Activated CD4-positive, alpha-beta T cell treated with anti-CD3 and anti-CD28 coated beads, Interleukin-2, amount 10 ng/mL, durations not matched to agents 7 days and 5 days (primary cell): Measurements from ENCODE around the gene NPAS3. TPM values are rescaled to one million over a fixed set of nuclear protein-coding genes. Genes with fewer than 3 reads are reported as not detected.

ENCODE experiments used
- CTCF ChIA-PET: fragments of 350-600 bp; sonication (Branson Sonifier 250); formaldehyde crosslinking; loops from one replicate; lab custom pipeline; 2021; ENCODE audit warnings: antibody characterized with exemption; lab: Charles Lee
- POLR2A ChIA-PET: fragments of 350-600 bp; sonication (Branson Sonifier 250); formaldehyde crosslinking; loops from one replicate; lab custom pipeline; 2021; ENCODE audit warnings: antibody characterized with exemption; lab: Charles Lee
- DNase-seq: peaks from one replicate; pipeline ENCODE4 v3.0.0-alpha.2; 2020
- H3K27ac Mint-ChIP-seq: one replicate; pipeline ENCODE4 v1.8.0; 2021; ENCODE audit warnings: mild to moderate bottlenecking, moderate library complexity, mixed read lengths
- H3K27me3 Mint-ChIP-seq: one replicate; pipeline ENCODE4 v1.8.0; 2021; ENCODE audit warnings: mixed read lengths
- H3K36me3 Mint-ChIP-seq: one replicate; pipeline ENCODE4 v1.8.0; 2021; ENCODE audit warnings: low read depth, mixed read lengths
- H3K4me1 Mint-ChIP-seq: one replicate; pipeline ENCODE4 v1.8.0; 2021; ENCODE audit warnings: mixed read lengths
- H3K4me3 Mint-ChIP-seq: one replicate; pipeline ENCODE4 v1.8.0; 2021; ENCODE audit warnings: mild to moderate bottlenecking, moderate library complexity, mixed read lengths
- H3K9me3 Mint-ChIP-seq: one replicate; pipeline ENCODE4 v1.8.0; 2021; ENCODE audit warnings: mixed read lengths
- total RNA-seq, 2 experiments: library from RNA; stranded (reverse); gene quantifications; one replicate each; pipeline ENCODE4 v1.2.3, GENCODE V29; 2021

The NPAS3 gene
- total RNA-seq, 2 experiments from 2014 or later: not detected

GRCh38 chr14:33650430-33650829 lies 711.8 kb downstream of the NPAS3 start:
- no peak overlapping the region for H3K27ac Mint-ChIP-seq
- H3K4me1 Mint-ChIP-seq: no peaks in the 10 kb centered on the region
- H3K36me3 Mint-ChIP-seq: no peaks in the 10 kb centered on the region
- no peak overlapping the region for H3K4me3 Mint-ChIP-seq
- H3K9me3 Mint-ChIP-seq: no peaks in the 10 kb centered on the region
- POLR2A ChIA-PET: no interaction called here
- H3K27me3 Mint-ChIP-seq: no peaks in the 10 kb centered on the region
- no peak for DNase-seq
- CTCF ChIA-PET: no interaction called here

DNA sequence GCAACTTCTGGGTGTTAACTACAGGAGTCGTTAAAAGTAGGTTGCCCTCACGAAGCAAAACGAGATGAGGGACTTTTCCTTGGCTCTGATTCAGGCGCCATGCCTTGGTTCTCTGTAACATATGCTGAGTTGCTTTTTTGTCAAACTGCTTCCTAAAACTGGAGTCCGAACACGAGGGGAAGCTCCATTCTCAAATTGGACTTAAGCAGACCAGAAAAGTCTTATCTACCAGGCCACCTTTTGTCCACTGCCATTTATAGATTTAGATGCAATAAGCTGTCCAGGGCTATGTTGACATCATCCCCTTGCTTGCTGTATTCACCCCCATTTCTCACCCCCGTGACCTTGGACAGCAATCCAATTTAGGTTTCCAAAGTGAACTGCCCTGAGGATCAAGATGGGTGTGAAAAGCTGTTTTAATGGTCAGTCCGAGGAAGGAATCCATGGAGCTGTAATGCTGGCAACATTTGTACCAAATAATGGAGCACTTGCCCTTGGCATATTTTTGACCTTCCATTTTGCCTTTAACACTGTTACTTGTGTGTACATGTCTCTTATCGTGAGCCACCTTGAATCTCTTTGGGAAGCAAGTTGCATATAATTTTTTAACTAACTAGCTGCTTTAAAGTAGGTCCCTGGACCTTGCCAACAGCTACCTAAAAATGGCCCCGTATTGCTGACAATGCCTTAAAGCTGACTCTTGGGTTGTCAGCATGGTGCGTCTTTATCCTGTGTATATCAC lies 714.1 kb downstream of the NPAS3 start:
- Mint-ChIP-seq H3K27me3 (no peaks in the 10 kb centered on the region), H3K4me3 (no peak overlapping the region), H3K36me3 (no peaks in the 10 kb centered on the region), H3K9me3 (no peaks in the 10 kb centered on the region), H3K27ac (no peak overlapping the region), H3K4me1 (no peaks in the 10 kb centered on the region)
- CTCF ChIA-PET: interaction anchor here (0.5 to 1.2 kb wide), 2 partner anchors 14 to 640 kb away, joined by 3 read pairs; no protein-coding TSS in a partner anchor
- POLR2A ChIA-PET: no interaction called here
- DNase-seq: no peak

DNA sequence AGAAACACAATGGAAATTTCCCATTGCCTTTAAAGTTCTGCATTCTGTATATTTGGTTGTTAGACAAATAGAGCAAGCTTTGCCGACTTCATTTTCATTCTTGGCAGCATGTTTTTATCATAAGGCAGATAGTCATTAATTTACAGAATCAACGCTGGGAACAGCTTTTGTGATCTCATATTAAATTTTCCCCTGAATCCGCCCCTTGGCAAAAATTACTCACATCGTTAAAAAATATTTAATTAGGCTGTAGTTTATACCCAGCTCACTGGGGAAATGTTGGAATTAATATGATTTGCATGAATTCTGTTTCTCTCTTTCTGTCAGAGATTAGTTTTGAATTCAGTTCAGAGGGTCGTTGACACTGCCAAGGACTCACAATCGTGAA lies 714.6 kb downstream of the NPAS3 start:
- no peak for DNase-seq
- POLR2A ChIA-PET: no interaction called here
- CTCF ChIA-PET: interaction anchor here (1.2 kb wide), 1 partner anchor 13 kb away, joined by 3 read pairs; no protein-coding TSS in a partner anchor
- Mint-ChIP-seq H3K27ac (no peak overlapping the region), H3K27me3 (no peaks in the 10 kb centered on the region), H3K4me1 (no peaks in the 10 kb centered on the region), H3K4me3 (no peak overlapping the region), H3K36me3 (no peaks in the 10 kb centered on the region), H3K9me3 (no peaks in the 10 kb centered on the region)

- Mint-ChIP-seq H3K4me1 (no peaks in the 10 kb centered on the region), H3K9me3 (no peaks in the 10 kb centered on the region), H3K36me3 (no peaks in the 10 kb centered on the region), H3K27ac (no peak overlapping the region), H3K27me3 (no peaks in the 10 kb centered on the region), H3K4me3 (no peak overlapping the region)
- POLR2A ChIA-PET: no interaction called here
- CTCF ChIA-PET: no interaction called here
- DNase-seq: no peak
Observed at GRCh38 chr14:33655421-33655820, 716.7 kb downstream of the NPAS3 start.

DNA sequence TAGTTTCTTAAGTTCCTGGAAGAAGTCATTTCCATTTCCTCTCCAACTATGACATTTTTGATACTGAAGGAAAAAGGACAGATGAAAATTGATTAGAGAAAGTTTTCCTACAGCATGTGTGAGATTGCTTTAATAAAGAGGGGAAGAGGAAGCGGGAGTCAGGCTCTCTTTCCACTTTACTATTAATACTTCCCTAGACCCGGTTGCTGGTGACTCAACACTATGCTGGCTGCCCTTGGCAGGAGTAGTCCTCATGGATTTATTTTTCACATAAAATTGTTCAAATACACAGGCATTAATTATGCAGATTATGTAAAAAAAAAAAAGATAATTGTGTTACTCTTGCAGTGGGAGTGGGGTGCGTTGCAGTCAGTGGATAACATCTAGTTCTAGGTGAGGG lies 718.8 kb downstream of the NPAS3 start:
- CTCF ChIA-PET: no interaction called here
- no peaks in the 10 kb centered on the region for H3K36me3 Mint-ChIP-seq
- no peaks in the 10 kb centered on the region for H3K27me3 Mint-ChIP-seq
- no peaks in the 10 kb centered on the region for H3K4me1 Mint-ChIP-seq
- no peak overlapping the region for H3K4me3 Mint-ChIP-seq
- DNase-seq: no peak
- POLR2A ChIA-PET: no interaction called here
- no peak overlapping the region for H3K27ac Mint-ChIP-seq
- no peaks in the 10 kb centered on the region for H3K9me3 Mint-ChIP-seq

DNA sequence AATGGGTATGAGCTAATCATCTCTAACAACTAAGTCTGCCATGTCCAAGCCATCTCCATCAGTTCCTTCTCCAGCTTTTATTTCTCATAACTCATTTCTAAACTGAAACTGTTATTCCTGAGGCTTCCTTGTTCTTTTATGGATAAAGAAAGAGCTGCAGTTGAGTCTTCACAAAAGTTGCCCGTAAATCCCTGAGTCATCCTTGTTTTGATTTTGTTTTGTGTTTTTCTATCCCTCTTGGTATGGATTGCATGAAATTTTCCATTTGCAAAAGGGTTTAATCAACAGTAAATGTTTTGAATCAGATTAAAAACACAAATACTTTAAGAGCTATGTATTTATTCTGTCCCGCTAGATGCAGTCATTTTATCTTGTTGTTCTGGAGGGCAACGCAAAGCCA lies 721.6 kb downstream of the NPAS3 start:
- no peak overlapping the region for H3K27ac Mint-ChIP-seq
- no peak for DNase-seq
- H3K9me3 Mint-ChIP-seq: peaks cover 2% of the 10 kb centered on the region
- CTCF ChIA-PET: interaction anchor here (0.6 kb wide), 1 partner anchor 180 kb away, joined by 3 read pairs; no protein-coding TSS in a partner anchor
- no peaks in the 10 kb centered on the region for H3K27me3 Mint-ChIP-seq
- no peaks in the 10 kb centered on the region for H3K36me3 Mint-ChIP-seq
- POLR2A ChIA-PET: no interaction called here
- H3K4me1 Mint-ChIP-seq: no peaks in the 10 kb centered on the region
- H3K4me3 Mint-ChIP-seq: no peak overlapping the region

DNA sequence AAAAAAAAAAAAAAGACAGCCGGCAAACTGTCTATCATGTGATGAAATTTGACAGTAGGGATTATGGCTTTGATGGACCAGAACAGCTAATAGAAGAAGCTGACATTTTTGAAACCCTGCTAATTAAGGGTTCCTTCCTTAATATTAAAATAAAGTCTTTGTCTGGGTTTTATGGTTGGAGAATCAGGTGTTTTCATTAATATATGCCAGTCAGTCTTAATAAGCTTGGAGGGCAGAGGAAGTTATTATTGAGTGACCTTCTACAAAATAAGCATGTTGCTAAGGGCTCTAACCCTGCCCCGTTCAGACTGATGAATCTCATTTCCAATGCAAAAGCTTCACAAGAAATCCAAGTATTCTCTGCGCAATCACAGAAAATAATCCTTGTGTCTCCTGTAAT lies 722.4 kb downstream of the NPAS3 start:
- CTCF ChIA-PET: no interaction called here
- Mint-ChIP-seq H3K9me3 (peaks cover 2% of the 10 kb centered on the region), H3K27me3 (no peaks in the 10 kb centered on the region), H3K36me3 (no peaks in the 10 kb centered on the region), H3K4me3 (no peak overlapping the region), H3K27ac (no peak overlapping the region), H3K4me1 (no peaks in the 10 kb centered on the region)
- POLR2A ChIA-PET: no interaction called here
- no peak for DNase-seq

GRCh38 chr14:33668066-33668465 lies 729.4 kb downstream of the NPAS3 start:
- Mint-ChIP-seq H3K4me3 (no peak overlapping the region), H3K27ac (no peak overlapping the region), H3K27me3 (no peaks in the 10 kb centered on the region), H3K36me3 (no peaks in the 10 kb centered on the region), H3K9me3 (peaks cover 2% of the 10 kb centered on the region), H3K4me1 (no peaks in the 10 kb centered on the region)
- POLR2A ChIA-PET: no interaction called here
- DNase-seq: no peak
- CTCF ChIA-PET: no interaction called here

- Mint-ChIP-seq H3K27ac (no peak overlapping the region), H3K36me3 (no peaks in the 10 kb centered on the region), H3K4me1 (no peaks in the 10 kb centered on the region), H3K9me3 (no peaks in the 10 kb centered on the region), H3K4me3 (no peak overlapping the region), H3K27me3 (no peaks in the 10 kb centered on the region)
- ChIA-PET POLR2A (no interaction called here), CTCF (no interaction called here)
- DNase-seq: no peak
Observed at GRCh38 chr14:33669111-33669510, 730.4 kb downstream of the NPAS3 start.

GRCh38 chr14:33670235-33670634 lies 731.6 kb downstream of the NPAS3 start:
- no peak for DNase-seq
- CTCF ChIA-PET: interaction anchor here (0.6 kb wide), 1 partner anchor 174 kb away, joined by 3 read pairs; no protein-coding TSS in a partner anchor
- H3K27me3 Mint-ChIP-seq: no peaks in the 10 kb centered on the region
- no peak overlapping the region for H3K4me3 Mint-ChIP-seq
- H3K4me1 Mint-ChIP-seq: no peaks in the 10 kb centered on the region
- H3K36me3 Mint-ChIP-seq: no peaks in the 10 kb centered on the region
- H3K9me3 Mint-ChIP-seq: no peaks in the 10 kb centered on the region
- POLR2A ChIA-PET: no interaction called here
- H3K27ac Mint-ChIP-seq: no peak overlapping the region

GRCh38 chr14:33671556-33671955 lies 732.9 kb downstream of the NPAS3 start:
- ChIA-PET POLR2A (no interaction called here), CTCF (no interaction called here)
- Mint-ChIP-seq H3K9me3 (no peaks in the 10 kb centered on the region), H3K27me3 (no peaks in the 10 kb centered on the region), H3K36me3 (no peaks in the 10 kb centered on the region), H3K4me3 (no peak overlapping the region), H3K4me1 (no peaks in the 10 kb centered on the region), H3K27ac (no peak overlapping the region)
- no peak for DNase-seq

GRCh38 chr14:33674927-33675326 lies 736.2 kb downstream of the NPAS3 start:
- no peaks in the 10 kb centered on the region for H3K4me1 Mint-ChIP-seq
- H3K9me3 Mint-ChIP-seq: no peaks in the 10 kb centered on the region
- H3K27me3 Mint-ChIP-seq: no peaks in the 10 kb centered on the region
- DNase-seq: no peak
- H3K4me3 Mint-ChIP-seq: no peak overlapping the region
- H3K27ac Mint-ChIP-seq: no peak overlapping the region
- no peaks in the 10 kb centered on the region for H3K36me3 Mint-ChIP-seq
- ChIA-PET POLR2A (no interaction called here), CTCF (no interaction called here)

DNA sequence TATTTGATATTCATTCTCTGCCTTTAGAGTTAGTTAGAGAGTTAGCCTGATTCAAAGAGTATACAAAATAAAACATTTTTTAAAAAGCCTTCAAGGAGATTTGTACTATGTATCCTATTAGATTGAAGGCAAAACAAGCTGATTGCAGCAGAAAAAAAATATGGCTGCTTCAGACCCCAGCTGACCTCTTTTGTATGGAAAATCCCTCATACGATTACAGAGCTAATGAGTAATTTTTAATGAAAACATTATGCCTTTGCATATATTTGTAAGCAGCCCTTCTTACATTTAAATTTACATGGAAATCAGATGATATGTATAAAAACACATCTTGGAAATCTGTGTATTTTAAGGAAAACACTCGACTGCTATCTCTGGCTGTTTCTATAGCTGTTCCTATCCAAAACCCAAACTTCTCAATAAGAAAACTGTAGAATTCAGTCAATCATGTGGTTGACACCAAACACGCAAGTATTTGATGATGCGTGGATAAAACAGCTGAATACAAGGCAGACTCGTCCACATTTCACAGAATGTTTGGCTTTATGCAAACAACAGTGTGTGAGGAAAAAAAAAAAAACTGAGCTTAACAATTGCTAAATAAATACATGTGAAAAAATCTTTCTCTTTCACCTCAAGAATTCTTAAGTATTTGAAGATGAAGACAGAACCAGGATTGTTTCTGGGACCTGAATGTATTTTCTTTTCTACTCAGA lies 736.9 kb downstream of the NPAS3 start:
- Mint-ChIP-seq H3K9me3 (no peaks in the 10 kb centered on the region), H3K27ac (no peak overlapping the region), H3K4me3 (no peak overlapping the region), H3K36me3 (no peaks in the 10 kb centered on the region), H3K4me1 (no peaks in the 10 kb centered on the region), H3K27me3 (no peaks in the 10 kb centered on the region)
- no peak for DNase-seq
- ChIA-PET CTCF (interaction anchor here (0.6 kb wide), 1 partner anchor 973 kb away, joined by 3 read pairs; no protein-coding TSS in a partner anchor), POLR2A (no interaction called here)
